Measurements from ENCODE around the gene NMNAT2. TPM values are rescaled to one million over a fixed set of nuclear protein-coding genes. Genes with fewer than 3 reads are reported as not detected.

Gene NMNAT2
- total and polyA plus RNA-seq, 2 donors (not counting 3 experiments of a cell fraction or from before 2014, with no cell fraction given), result 0.28 to 0.38 TPM

GRCh38 chr1:183239220-183239742 is 178.9 kb downstream of the NMNAT2 start:
- Histone ChIP-seq H3K36me3 (ENCODE audit: control insufficient read depth in 2 of 2, extremely low read depth in 1 of 2, insufficient read depth in 2 of 2, low read length in 2 of 2) (no peaks in the 10 kb centered on the region), H3K9me1 (replicated peaks; ENCODE audit: control insufficient read depth, extremely low read depth, insufficient read depth, low read length) (no peaks in the 10 kb centered on the region), H3K4me2 (ENCODE audit: insufficient read depth, low read length) (no peak overlapping the region), H3K27ac (ENCODE audit: insufficient read depth, low read depth, low read length) (no peak overlapping the region), H3K27me3 (ENCODE audit: control insufficient read depth in 2 of 2, insufficient read depth in 2 of 2, low read length in 2 of 2) (no peaks in the 10 kb centered on the region), H3K4me1 (ENCODE audit: control insufficient read depth, extremely low read depth, insufficient read depth, low read length) (peaks cover 14% of the 10 kb centered on the region), H3K4me3 (replicated peaks in 1 of 3; ENCODE audit: insufficient read depth in 1 of 3, low read depth in 1 of 3, low read length in 3 of 3) (no peak overlapping the region), H4K20me1 (replicated peaks; ENCODE audit: control insufficient read depth, extremely low read depth, insufficient read depth, low read length) (no peaks in the 10 kb centered on the region), H2AFZ (ENCODE audit: low read depth, low read length) (no peak overlapping the region), H3K79me2 (ENCODE audit: control insufficient read depth, insufficient read depth, low read length) (no peaks in the 10 kb centered on the region), H3K9ac (replicated peaks; ENCODE audit: extremely low read depth, insufficient read depth, low read length) (no peak overlapping the region), H3K9me3 (replicated peaks; ENCODE audit: control insufficient read depth, insufficient read depth, low read length) (no peaks in the 10 kb centered on the region)
- ChIA-PET CTCF (interaction anchor here (2.4 kb wide), 1 partner anchor 12 kb away, joined by 11 read pairs; no protein-coding TSS in a partner anchor), POLR2A (no interaction called here)
- dilution Hi-C loops (cut with MboI; ENCODE audit: extremely low pct_ligation_motif_present, low sequenced_read_pairs), result no loop called here
- intact Hi-C loops (cut with micrococcal nuclease), result no loop called here
- FAIRE-seq (no peak), DNase-seq (ENCODE audit: low read depth, low spot score) (no peak)
- no TSS peak for BruUV-seq (replicated peaks)
- TF ChIP-seq EZH2 (IDR thresholded peaks at IDR 0.05; ENCODE audit: borderline replicate concordance, low read depth, low read length, severe bottlenecking), result no peak
- no peak for TF ChIP-seq POLR2AphosphoS5 (IDR thresholded peaks at IDR 0.05; ENCODE audit: insufficient read depth, low read depth, low read length)
- no peak for TF ChIP-seq MYC (IDR thresholded peaks at IDR 0.05; ENCODE audit: low read depth, low read length)
- no peak for TF ChIP-seq FOS (IDR thresholded peaks at IDR 0.05; ENCODE audit: borderline replicate concordance, insufficient read depth, low read length)
- no peak for TF ChIP-seq JUN (IDR thresholded peaks at IDR 0.05; ENCODE audit: borderline replicate concordance, insufficient read depth, insufficient read length, low read depth)
- TF ChIP-seq POLR2A (IDR thresholded peaks at IDR 0.05; ENCODE audit: low read depth, low read length), result no peak
- no peak for TF ChIP-seq GATA2 (IDR thresholded peaks at IDR 0.05; ENCODE audit: insufficient read depth, insufficient read length, low read depth, low read length)
- TF ChIP-seq MAX (IDR thresholded peaks at IDR 0.05; ENCODE audit: insufficient read depth, insufficient read length), result no peak
- TF ChIP-seq CTCF (IDR thresholded peaks at IDR 0.05; ENCODE audit: extremely low read depth in 1 of 2, insufficient read depth in 1 of 2, low read depth in 1 of 2, low read length in 2 of 2), result no peak
